HG03354 (cell line): ENCODE measurements around the gene AKR1B1.

ENCODE experiments used
- ATAC-seq: cut with Tn5 transposase; IDR thresholded peaks from one replicate; pipeline ENCODE4 v1.9.1; 2021; ENCODE audit warnings: mild to moderate bottlenecking; ENCODE audit not compliant: unreplicated experiment, poor library complexity, severe bottlenecking

Gene AKR1B1

DNA sequence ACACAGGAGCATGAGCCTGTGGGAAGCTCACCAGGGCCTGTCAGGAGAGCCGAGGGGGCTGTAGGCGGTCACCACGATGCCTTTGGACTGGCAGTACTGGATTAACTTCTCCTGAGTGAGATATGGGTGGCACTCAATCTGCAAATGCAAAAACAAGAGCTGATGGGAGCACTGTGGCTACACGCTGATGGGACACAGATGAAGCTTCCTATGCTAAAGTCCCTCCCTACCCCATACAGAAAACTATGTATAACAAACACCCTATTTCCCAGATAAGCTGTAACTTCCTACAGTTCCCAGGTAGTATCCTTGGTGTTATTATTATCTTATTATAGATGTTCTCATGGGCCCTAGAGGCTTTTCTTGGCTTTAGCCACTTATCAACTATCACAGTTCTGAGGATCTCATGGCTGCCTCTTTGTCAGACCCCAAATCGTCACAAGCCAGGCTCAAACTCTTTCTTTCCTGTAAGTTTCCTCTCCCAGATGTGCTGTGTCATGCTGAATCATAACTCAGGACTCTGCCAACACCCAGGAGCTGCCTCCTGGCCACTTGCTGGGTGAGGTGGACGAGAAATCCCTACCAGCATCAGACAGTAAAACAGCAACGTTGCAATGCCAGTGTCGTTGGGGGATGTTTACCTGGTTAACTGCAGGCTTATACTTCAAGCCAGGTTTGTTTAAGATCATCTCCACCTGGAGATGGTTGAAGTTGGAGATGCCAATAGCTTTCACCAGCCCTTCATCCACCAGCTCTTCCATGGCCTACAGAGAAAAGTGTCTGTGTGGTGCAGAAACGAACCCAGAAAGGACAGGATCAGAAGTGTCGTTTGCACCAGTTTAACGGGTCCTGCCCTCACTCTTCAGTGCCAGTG is 10.3 kb downstream of the AKR1B1 start:
- no peak for ATAC-seq

DNA sequence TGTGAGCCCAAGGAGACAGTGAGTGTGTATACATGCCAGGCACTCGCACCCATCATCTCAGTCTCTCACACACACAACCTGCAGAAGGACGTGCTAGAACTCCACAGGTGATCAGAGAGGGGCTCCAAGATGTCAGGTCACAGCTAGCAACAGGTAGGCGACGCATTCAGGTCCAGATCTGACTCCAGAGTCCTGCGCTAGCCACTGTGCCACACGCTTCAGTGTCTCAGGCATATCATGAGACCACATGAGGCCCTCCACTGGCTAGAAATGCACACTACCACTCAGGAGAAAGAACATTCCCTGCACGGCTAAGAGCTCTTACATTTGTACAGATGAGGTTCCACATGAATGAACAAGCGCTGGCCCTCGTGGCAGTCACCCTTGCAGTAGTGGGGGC is 11.5 kb downstream of the AKR1B1 start:
- ATAC-seq, result no peak

DNA sequence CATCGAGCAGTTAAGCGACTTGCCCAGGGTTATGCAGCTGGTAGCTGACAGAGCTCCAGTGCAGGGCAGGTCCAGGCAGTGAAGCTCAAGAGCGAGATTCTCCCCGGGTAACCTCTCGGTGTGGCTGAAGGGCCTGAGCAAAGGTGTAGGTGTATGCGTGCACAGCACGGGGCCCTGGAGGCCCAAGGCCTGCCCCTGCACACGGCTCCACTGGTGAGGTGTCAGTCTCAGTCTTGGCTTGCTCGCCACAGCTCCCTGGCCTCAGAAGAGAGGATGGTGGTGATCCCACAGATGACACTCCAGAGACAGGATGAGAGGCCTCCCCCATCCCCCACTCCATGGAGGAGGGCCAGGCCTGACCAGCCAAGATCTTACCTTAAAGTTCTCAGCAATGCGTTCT is 12.0 kb downstream of the AKR1B1 start:
- no peak for ATAC-seq

GRCh38 chr7:134446446-134446845 is 12.5 kb downstream of the AKR1B1 start:
- ATAC-seq, result no peak

DNA sequence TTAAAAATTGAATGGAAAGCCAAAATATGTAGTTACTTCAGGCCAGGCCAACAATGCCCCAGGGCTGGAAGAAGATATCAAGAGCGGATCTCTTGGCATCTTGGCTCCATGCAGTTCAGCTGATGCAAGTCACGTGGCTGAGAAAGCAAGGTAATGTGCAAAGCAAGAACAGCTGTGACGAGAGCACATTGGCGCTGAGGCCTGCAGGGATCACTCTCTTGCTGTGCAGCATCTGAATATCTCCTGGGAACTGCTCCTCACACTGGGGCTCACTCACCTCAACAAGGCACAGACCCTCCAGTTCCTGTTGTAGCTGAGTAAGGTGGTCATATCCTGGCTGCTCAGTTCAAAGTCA is 14.0 kb downstream of the AKR1B1 start:
- ATAC-seq, result no peak

GRCh38 chr7:134444198-134444960 is 14.5 kb downstream of the AKR1B1 start:
- ATAC-seq, result no peak

GRCh38 chr7:134443396-134444070 is 15.4 kb downstream of the AKR1B1 start:
- ATAC-seq, result no peak

DNA sequence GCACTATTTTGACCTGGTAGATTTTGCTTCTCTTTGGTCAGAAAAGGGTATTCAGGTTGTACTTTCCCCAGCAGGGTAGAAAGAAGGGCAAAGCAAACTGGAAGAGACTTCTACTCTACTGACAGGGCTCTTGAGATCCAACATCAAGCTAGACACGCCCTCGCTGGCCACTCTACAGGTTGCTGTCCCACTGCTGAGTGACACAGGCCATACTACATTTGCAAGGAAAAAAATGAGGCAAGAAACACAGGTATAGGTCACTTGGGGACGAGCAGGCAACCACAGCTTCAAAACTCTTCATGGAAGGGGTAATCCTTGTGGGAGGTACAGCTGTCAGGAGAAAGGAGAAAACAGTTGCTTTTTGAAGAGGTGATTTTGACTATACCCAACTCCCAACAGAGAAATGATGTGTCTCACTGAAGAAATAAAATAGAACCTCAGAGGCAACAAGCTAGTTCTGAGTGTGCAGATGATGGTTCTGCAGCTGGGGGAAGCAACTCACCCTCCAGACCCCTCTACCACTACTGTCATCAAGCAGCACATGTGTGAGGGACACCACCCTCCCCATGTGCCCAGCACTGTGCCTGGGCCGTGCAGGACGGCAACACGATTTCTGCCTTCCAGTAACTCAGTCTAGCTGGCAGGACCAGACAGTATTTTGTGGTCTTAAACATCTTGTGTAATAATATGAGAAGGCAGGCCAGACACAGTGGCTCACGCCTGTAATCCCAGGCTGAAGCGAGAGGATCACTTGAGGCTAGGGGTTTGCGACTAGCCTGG is 16.3 kb downstream of the AKR1B1 start:
- ATAC-seq, result no peak

GRCh38 chr7:134441264-134441663 is 17.6 kb downstream of the AKR1B1 start:
- ATAC-seq, result no peak

DNA sequence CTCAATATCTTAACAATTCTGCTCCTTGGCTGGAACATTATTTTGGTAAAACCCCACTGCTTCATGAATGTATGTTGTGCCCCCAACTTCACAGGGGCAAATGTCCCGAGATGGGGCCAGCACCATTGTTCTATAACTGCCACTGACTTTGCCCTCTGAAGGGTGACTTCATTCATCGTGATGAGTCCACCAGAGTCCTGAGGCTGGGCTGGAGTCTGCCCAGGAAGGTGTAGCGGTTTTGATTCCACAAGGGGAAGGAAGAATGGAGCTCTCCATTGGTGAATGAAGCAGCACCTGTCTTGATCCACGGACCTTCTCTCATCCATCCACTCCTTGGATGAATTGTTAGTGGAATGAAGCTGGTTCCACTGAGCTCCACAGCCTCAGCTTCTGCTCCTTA is 18.4 kb downstream of the AKR1B1 start:
- ATAC-seq, result no peak

GRCh38 chr7:134440067-134440466 is 18.8 kb downstream of the AKR1B1 start:
- no peak for ATAC-seq

DNA sequence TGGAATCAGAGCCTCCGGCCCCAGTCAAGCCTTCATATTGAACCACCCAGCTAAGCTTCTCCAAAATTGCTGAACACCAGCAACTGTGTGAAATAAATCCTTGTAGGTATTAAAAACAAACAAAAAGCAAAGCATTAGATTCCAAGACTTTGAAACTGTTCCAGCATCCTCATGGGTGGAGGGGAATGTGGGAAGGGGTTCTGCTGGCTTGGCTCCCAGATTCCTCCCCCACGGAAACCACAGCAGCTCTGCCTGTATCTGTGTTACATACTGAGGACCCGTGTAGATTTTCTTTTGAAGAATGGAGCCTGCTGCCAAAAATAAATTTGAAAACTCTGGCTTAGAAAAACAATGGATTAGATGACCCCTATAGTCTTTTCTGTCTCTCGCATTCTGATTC is 20.0 kb downstream of the AKR1B1 start:
- no peak for ATAC-seq

- no peak for ATAC-seq
Observed at GRCh38 chr7:134435161-134435920, 23.6 kb downstream of the AKR1B1 start.

- ATAC-seq, result no peak
Observed at GRCh38 chr7:134434701-134435100, 24.2 kb downstream of the AKR1B1 start.

GRCh38 chr7:134433430-134433829 is 25.5 kb downstream of the AKR1B1 start:
- ATAC-seq, result no peak

DNA sequence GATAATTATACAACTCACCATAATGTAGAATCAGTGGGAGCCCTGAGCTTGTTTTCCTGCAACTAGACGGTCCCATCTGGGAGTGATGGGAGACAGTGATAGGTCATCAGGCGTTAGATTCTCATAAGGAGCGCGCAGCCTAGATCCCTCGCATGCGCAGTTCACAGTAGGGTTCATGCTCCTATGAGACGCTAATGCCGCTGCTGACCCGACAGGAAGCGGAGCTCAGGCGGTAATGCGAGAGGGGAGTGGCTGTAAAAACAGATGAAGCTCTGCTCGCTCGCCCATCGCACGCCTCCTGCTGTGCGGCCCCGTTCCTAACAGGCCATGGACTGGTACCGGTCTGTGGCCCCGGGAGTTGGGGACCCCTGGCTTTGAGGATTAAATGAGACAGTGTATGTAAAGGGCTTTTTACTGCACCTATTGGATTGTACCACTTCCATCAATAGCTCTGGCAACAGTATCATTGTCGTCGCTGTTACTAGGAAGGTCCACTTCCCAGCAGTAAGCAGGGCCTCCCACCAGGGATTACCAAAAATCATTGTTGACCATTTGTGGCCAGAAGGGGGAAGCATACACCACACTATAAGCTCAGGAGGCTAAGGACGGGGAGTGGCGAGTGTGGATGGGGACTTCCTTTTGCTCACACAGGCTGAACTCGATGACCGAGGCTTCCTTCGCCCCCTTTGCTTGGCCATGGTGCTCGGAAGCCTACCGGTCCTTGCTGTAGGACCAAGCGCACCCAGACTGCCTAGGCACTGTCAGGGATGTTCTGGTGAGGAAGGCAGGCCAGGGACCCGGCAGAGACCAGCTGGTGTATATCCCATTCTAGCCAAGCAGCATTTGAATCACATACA is 26.4 kb downstream of the AKR1B1 start:
- ATAC-seq, result peak; percentile 96

- ATAC-seq, result no peak
Observed at GRCh38 chr7:134431815-134432214, 27.1 kb downstream of the AKR1B1 start.

GRCh38 chr7:134429481-134429880 is 29.4 kb downstream of the AKR1B1 start:
- no peak for ATAC-seq
